HEK293 (cell line): Measurements from ENCODE around the gene SH3GL1.

Experiments used
- ZNF416 ChIP-seq: fragments of 450-650 bp; formaldehyde crosslinking; IDR thresholded peaks from 2 replicates; pipeline ENCODE4 v1.5.1; 2016; ENCODE audit warnings: missing biosample characterization, missing genetic modification characterization
- ZNF560 ChIP-seq: fragments of 450-650 bp; formaldehyde crosslinking; IDR thresholded peaks from 2 replicates; pipeline ENCODE4 v1.5.1; 2017; ENCODE audit warnings: missing biosample characterization, missing genetic modification characterization, borderline replicate concordance
- TF ChIP-seq, protein P1 (sequence below): fragments of 450-650 bp; formaldehyde crosslinking; IDR thresholded peaks from 2 replicates; pipeline ENCODE4 v1.5.1; 2016; ENCODE audit warnings: missing biosample characterization, missing genetic modification characterization
- TF ChIP-seq, protein P2 (sequence below): fragments of 450-650 bp; formaldehyde crosslinking; IDR thresholded peaks from 2 replicates; pipeline ENCODE4 v1.5.1; 2016; ENCODE audit warnings: missing biosample characterization, missing genetic modification characterization, low read depth
- TF ChIP-seq, protein P3 (sequence below): fragments of 450-650 bp; formaldehyde crosslinking; IDR thresholded peaks from 2 replicates; pipeline ENCODE4 v1.5.1; 2016; ENCODE audit warnings: missing biosample characterization, missing genetic modification characterization
- TF ChIP-seq, protein P4 (sequence below): fragments of 450-650 bp; formaldehyde crosslinking; IDR thresholded peaks from 2 replicates; pipeline ENCODE4 v1.5.1; 2016; ENCODE audit warnings: missing biosample characterization, missing genetic modification characterization

DNA sequence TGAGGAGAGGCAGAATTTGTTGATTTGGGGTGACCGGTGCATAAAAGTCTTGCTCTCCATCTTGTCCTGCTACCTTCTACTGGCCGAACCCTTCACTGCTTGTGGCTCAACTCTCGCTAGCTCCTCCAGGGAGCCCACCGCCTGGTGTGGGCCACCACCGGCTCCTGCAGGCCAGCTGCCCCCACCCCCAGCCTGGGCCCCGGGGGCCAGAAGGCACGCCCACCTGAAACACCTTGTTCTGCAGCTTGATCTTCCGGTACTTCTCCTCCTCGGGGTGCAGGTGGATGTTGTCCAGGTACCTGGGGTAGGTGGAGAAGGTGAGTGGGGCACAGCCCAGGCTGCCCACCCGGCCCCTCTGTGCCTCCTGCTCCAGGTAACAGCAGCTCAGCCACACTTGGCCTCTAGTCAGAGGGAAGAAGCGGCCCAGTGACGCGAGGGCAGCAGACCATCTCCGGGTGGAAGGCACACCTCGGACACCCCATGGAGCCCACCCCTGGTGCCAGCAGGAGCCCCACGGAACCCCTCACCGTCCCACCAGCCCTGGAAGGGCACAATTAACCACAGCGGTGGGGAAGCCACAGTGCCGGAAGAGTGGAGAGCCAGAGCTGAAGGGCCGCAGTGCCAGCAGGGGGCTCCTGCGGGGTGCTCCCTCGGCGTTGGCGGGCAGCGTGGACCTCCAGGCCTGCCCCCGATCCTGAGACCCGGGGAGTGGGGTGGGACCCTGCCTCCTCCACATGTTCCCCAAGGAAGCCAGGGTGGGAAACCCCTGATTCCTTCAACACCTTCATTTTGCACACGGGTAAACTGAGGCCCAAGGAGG is 47.2 kb upstream of the SH3GL1 start:
- TF ChIP-seq ZNF560 (no peak), ZNF416 (tag by site-specific recombination) (no peak)
- TF ChIP-seq, protein P1, sequence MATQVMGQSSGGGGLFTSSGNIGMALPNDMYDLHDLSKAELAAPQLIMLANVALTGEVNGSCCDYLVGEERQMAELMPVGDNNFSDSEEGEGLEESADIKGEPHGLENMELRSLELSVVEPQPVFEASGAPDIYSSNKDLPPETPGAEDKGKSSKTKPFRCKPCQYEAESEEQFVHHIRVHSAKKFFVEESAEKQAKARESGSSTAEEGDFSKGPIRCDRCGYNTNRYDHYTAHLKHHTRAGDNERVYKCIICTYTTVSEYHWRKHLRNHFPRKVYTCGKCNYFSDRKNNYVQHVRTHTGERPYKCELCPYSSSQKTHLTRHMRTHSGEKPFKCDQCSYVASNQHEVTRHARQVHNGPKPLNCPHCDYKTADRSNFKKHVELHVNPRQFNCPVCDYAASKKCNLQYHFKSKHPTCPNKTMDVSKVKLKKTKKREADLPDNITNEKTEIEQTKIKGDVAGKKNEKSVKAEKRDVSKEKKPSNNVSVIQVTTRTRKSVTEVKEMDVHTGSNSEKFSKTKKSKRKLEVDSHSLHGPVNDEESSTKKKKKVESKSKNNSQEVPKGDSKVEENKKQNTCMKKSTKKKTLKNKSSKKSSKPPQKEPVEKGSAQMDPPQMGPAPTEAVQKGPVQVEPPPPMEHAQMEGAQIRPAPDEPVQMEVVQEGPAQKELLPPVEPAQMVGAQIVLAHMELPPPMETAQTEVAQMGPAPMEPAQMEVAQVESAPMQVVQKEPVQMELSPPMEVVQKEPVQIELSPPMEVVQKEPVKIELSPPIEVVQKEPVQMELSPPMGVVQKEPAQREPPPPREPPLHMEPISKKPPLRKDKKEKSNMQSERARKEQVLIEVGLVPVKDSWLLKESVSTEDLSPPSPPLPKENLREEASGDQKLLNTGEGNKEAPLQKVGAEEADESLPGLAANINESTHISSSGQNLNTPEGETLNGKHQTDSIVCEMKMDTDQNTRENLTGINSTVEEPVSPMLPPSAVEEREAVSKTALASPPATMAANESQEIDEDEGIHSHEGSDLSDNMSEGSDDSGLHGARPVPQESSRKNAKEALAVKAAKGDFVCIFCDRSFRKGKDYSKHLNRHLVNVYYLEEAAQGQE (tag by site-specific recombination): no peak
- TF ChIP-seq, protein P2, sequence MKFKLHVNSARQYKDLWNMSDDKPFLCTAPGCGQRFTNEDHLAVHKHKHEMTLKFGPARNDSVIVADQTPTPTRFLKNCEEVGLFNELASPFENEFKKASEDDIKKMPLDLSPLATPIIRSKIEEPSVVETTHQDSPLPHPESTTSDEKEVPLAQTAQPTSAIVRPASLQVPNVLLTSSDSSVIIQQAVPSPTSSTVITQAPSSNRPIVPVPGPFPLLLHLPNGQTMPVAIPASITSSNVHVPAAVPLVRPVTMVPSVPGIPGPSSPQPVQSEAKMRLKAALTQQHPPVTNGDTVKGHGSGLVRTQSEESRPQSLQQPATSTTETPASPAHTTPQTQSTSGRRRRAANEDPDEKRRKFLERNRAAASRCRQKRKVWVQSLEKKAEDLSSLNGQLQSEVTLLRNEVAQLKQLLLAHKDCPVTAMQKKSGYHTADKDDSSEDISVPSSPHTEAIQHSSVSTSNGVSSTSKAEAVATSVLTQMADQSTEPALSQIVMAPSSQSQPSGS: no peak
- TF ChIP-seq, protein P3, sequence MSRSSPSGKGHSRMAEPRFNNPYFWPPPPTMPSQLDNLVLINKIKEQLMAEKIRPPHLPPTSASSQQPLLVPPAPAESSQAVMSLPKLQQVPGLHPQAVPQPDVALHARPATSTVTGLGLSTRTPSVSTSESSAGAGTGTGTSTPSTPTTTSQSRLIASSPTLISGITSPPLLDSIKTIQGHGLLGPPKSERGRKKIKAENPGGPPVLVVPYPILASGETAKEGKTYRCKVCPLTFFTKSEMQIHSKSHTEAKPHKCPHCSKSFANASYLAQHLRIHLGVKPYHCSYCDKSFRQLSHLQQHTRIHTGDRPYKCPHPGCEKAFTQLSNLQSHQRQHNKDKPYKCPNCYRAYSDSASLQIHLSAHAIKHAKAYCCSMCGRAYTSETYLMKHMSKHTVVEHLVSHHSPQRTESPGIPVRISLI (tag by site-specific recombination): no peak
- TF ChIP-seq, protein P4, sequence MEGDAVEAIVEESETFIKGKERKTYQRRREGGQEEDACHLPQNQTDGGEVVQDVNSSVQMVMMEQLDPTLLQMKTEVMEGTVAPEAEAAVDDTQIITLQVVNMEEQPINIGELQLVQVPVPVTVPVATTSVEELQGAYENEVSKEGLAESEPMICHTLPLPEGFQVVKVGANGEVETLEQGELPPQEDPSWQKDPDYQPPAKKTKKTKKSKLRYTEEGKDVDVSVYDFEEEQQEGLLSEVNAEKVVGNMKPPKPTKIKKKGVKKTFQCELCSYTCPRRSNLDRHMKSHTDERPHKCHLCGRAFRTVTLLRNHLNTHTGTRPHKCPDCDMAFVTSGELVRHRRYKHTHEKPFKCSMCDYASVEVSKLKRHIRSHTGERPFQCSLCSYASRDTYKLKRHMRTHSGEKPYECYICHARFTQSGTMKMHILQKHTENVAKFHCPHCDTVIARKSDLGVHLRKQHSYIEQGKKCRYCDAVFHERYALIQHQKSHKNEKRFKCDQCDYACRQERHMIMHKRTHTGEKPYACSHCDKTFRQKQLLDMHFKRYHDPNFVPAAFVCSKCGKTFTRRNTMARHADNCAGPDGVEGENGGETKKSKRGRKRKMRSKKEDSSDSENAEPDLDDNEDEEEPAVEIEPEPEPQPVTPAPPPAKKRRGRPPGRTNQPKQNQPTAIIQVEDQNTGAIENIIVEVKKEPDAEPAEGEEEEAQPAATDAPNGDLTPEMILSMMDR (tag by site-specific recombination): no peak
